Pulmonary artery endothelial cell (primary cell): ENCODE measurements around the gene NFKBIE. TPM values are rescaled to one million over a fixed set of nuclear protein-coding genes. Genes with fewer than 3 reads are reported as not detected.

Experiments
- DNase-seq: peaks from one replicate; pipeline ENCODE4 v3.0.0-alpha.2; 2011; ENCODE audit warnings: low read depth, low spot score
- total RNA-seq: library from RNA; depleted of rRNA; stranded (reverse); fragments of >200 nt; gene quantifications from 2 replicates; pipeline ENCODE4 v1.2.3, GENCODE V29; 2014

Gene NFKBIE
- total RNA-seq, 1 donor from 2014 or later = 9.6 TPM

DNA sequence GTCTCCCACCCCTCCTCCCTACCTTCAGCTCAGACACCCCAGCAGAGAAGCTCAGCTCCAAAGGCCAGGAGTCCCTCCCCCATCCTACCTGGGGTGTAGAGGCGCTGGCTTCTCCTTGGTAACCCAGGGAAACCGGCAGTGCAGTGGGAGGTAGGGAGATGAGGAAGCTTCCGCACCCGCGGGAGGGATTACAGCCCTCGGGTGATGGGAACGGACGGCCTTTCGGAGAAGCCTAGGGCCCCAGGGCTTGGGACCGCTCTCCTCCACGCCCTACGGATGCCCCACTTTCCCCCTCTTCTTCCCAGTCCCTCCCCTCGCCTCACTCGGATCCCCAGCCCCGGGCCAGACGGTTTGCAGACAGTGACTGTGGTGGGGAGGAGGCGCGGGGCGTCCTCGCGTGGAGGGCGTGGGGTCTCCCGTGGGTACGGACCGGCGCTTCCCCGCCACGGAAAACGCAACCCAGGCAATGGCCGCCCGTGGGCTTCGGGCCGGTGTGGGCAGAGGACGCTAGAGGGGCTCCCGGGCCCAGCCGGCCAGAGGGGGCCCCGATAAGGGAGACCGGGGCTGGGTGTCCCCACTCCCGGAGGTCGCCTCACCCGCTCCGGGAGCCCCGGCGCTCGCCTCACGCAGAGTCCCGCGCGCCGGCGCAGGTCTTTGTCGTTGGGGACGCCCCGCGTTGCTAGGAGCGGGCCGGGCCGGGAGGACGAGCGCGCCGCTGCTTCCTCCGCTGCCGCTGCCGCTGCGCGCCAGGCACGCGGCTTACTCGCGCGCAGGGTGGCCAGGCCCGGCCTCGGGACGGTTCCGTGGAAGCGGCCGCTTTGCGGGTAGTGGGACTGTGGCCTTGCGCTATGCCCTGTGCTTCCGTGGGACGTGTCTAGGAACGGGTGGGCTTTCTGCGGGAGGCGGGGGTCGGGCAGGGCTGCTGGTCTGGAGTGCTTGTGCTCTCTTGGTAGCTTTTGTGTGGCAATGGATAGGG is 32.0 kb upstream of the NFKBIE start:
- no peak for DNase-seq

DNA sequence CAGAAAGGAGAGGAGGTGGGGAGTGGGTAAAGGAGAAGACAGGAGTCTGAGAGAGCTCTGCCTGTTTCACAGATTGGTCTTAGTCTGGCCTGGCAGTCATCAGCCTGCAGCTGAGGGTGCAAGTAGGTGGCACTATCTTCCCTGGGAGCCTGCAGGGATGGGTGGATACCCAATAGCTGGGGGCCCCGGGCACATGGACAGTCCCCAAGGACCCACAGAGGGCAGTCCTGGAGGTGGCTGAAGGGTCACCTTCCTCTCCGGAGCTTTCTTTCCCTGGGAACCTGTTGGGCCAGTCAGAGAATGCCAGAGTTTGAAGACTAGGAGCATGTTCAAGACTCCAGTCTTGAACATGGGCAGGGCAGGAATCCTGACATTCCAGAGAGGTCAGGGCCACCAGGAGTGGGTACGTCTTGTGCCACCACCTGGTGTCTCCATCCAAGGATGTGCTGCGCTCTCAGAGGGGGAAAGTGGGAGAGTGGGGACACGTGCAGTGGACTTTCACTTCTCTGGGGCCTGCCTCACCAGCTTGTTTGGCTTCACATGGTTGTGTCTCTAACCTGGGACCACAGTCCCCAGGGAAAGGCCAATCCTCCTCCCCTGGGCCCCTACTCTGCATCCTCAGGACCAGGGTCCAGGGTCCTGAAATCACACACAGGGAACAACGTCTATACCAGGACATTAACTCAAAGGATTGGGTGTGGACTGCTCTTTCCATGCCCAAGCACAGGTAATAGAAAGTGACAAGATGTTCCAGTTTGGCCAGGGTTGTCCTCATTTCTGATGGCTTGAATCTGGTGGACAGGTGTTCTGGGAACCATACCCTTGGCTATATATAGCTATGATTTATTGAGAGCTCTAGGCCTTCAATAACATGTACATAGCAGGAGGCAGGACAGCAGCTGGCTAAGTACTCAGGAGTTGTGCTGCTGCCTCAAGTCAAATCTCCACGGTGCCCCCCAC is 29.8 kb upstream of the NFKBIE start:
- DNase-seq = no peak

DNA sequence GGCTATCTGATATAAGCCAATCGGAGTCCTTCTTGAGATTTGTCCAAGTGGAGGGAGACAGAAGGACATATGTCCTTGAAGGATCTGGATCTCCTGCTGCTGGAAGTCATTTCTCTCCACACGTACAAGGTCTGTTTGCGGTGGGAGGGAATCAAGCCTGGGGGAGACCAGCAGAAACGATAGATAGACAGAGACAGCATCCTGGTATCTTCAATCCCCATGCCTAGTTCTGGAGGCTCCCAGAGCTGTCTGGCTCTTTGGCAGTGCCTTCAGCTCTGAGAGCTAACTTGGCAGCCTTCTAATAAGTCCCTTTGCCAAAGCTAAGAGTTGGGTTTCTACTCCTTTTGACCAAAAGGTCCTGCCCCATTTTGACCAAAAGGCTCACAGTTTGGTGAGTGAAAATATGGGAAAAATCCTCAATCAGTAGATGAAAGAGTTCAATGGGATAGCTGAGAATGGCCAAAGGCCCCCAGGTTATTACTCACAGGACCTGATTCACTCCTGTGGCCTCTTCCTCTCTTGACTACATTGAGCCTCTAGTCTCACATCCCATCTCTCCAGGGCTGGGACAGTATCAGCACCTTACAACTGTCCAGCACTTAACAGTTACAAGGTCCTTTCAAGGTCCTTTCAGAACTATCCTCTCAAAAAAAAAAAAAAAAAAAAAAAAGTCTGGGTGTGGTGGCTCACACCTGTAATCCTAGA is 27.5 kb upstream of the NFKBIE start:
- DNase-seq = no peak

DNA sequence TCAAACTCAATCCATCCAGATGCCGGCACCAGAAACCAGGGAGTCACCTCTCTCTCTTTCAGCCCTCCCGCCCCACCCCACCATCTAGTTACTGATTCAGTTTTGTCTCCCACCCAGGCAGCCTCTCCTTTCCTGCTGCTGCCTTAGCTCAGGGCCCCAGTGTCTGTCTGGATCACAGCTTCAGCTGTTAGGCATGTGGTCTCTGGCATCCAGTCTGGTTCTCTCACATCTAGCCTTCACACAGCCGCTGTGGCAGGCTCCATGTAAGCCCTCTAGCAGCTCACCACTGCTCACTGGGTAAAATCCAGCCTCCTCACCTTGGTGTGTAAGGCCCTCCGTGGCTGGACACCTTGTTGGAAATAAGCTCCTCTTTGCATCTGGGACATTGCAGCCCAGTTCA is 26.5 kb upstream of the NFKBIE start:
- DNase-seq = no peak

DNA sequence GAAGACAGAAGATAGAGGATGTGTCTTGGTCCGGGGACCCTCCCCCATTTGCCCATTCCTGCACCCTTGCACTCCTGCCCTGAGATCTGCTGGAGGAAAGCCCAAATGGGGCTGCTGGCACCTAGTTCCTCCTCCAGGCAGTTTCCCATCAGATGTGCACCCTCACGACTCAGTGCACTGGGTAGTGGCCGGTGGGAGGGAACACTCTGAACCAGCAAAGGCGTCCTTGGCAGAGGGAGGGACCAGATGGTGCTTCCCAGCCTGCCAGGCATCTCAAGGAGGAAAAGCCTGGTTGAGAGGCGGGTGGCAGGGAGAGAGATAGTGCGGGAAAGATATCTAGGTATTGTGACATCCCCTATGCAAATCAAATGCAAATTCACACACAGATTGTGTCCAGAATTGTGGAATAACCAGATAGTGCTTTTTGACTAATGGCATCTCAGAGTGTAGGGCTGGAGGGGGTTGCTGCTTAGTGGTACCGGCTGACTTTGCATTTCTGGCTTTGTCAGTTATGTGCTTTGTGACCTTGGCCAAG is 24.4 kb upstream of the NFKBIE start:
- no peak for DNase-seq

DNA sequence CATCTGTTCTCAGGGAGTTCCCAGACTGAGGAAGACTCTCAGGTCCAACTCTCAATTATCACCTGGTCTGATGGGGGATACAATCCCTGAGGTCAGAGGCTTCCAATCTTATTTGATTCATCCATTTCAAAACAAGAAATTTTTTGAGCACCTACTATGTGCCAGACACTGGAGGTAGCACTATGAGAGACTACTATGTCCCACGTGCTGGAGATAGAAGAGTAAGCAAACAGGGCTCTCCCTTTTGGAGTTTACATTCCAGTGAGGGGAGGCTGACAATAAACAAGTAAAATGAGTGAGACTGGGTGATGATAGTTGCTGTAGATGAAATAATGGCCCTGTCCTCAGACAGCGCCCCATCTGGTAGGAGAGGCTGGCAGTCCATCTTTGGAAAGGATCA is 21.4 kb upstream of the NFKBIE start:
- no peak for DNase-seq

DNA sequence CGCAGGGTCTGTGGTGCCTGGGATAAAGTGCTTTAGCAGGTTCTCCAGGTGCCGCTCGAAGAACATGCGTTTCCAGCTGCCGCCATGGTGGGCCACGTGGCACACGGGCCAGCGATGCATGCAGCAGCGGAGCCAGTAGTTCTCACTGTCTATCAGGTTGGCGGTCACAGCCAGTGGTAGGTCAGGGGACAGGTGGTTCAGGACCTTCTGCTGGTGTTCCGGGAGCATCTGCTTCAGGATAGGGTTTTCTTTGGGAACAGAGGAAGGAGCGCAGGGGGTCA is 20.9 kb upstream of the NFKBIE start:
- no peak for DNase-seq

DNA sequence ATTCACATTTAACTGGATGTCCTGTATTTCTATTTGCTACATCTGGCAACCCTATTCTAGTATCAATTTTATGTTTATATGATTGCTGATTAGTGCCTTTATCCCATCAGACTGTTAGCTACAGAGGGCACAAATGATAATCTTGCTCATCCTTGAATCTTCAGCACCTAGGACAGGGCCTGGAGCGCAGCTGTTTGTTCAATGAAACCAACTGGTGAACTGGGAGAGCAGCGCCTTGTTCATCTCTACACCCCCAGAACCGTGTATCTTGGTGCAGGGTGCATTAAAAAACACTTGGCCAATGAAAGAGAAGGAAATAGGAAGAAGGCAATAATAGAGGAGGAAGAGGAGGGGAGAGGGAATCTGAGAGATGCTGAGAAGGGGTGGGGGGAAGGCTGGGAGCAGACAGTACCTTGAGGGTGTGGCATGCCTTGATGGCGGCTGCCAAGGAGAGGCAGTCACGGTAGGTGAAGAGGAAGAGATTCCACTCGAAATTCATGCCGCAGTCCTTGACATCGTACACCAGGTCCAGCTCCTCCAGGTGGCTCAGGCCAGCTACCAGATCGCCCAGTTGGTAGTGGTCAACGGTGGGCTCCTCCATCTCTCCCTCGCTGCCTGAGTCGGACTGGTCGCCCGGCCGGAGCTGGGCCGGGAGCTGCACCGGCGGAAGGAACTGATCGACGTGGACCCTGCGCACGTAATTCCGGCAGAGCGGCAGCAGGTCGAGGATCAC is 20.4 kb upstream of the NFKBIE start:
- DNase-seq = no peak

DNA sequence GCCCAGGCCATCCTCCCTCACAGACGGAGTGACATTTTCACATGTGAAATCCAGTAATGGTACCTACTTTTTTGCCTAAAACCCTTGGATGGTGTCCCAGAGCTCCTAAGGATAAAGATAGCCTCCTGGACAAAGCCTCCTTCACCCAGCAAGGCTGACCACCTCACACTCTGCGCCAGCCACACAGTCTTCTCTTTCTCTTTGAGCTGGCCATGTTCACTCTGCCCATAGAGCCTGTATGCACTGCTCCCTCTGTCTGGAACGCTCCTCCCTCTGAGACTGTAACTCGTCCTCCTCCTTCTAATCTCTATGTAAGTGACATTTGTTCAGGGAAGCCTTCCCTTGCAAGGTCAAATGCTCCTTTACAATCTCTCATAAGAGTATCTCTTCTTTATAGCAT is 19.5 kb upstream of the NFKBIE start:
- no peak for DNase-seq

DNA sequence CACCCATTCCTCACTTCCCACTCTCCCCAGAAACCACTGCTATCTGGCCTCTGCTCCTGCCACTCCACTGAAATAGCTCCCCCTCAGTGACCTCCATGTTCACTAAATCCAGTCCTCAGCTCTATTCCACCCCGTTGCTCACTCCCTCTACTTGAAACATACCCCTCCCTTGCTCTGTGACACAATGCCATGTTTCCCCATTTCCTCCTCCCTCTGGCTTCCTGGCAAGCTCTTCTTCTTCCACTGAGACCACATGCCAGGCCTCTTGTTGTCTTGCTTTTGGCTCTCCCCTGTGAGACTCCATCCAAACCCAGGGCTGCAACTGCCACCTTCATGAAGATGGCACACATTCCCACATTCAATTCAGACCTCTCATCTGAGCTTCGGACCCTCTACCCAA is 18.8 kb upstream of the NFKBIE start:
- no peak for DNase-seq

DNA sequence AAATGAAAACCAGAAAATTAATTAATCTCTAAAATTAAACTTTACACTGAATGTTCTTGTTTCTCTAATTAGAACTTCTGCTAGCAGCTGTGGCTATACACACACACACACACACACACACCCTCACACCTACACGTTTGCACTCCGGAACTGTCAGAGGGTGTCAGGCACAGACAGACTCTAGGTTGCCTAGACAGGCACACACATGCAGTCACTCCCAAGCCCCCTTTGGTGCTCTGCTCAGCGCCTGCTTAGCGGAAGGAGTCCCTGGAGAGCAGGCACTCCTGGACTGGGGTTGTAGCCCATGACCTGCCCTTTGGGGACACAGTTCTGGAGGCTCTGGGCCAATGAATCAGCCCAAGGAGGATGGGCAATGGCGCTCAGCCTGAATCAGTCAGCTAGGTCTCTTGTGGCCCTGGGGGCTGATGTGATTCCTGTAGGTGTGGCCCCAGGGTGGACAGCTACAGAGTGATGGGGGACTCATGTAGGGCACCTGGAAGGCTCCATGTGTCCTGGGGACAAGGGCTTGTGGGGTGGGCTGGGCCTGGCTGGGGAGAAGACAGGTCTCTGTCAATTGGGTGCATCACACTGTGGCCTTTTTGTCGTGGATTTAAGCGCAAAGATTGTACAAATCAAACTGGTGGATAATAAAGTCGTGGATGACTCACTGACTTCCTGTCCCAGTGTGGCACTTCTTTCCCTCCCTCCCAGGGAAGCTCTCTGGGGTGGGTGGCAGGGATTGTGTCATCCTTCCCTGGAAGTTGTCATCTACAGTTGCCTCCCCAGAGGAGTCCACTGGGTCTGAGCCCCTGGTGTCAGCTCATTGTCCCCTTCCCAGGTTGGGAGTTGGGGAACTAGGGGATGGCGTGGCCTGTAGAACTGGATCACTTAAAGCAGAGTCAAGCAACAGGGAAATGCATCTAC is 13.7 kb upstream of the NFKBIE start:
- no peak for DNase-seq

DNA sequence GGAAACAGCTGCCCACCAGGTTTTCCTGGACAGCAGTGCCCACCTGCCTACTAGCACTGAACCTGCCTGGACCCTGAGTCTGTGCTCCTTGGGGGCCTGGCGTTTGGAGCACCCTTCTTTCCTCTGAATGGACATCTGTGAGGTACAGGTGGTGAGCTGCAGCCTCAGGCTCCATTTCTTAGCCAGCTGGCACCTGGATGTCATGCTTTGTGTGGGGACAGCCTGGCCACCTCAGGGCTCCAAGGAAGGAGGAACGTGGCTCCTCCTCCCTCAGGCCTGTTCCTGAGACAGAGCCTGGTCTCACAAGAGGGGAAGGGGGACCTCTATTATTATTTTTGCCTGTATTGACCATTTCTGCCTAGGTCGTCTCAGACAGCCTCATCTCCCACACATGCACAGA is 13.0 kb upstream of the NFKBIE start:
- DNase-seq = no peak

DNA sequence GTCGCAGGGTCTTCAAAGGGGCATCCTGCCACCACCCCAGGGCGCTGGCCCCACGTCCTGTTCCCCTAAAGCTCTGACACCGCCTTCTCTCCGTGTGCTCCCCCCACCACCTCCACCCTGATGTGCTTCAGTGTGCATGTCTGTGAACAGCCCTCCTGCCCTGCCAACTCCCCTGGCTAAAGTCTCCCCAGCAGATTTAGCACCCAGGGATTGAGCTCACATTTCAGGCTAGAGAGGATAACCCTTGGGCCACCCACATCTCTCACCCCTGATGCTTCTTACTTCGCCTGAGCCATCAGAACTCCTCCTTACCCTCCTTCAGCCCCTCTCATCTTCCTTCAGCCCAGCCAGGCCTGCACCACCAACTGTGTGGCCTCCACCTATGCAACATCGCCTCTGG is 12.4 kb upstream of the NFKBIE start:
- DNase-seq = no peak

DNA sequence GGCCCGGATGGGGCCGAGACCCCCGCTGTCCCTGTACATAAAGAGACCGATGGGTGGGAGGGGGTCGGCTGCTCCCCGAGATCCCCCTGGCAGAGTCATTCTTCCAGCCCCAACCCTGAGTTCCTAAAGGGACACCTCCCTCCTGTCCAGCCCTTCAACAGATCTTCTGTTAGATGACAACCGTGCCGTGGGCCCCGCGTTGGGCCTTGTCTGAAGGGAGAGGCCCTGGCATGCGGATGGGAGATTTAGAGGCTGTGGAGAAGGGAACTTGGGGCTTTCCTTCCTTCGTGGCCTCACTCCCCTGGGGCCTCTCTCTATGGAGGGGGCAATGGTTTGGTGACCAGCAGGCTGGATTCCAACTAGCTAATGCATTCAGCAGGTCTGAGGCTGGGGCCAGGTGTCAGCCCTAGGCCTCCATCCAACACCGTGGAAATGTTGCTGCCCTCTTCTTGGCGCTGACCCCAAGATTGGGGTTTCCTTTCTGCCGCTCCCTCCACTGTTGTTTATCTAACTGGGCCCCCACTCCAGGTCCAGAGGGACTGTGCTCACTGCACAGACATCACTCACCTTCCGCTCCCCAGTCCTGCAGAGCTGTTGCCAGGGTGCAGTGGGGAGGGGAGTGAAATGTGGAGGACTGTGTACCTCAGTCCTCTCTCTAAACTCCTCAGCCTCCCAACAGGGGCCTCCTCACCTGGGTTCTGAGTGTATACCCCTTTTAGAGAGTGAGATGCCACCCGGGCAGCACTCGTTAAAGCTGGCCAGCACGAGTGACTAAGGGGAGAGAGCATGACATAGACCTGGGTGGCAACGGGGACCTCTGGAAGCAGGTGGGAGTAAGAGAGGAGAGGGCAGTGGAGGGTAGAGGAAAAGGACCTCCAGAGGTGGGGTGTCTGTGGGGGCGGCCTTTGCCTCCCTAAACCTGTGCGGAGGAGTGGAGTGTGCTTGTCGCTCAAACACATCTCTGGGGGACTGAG is 11.6 kb upstream of the NFKBIE start:
- no peak for DNase-seq

DNA sequence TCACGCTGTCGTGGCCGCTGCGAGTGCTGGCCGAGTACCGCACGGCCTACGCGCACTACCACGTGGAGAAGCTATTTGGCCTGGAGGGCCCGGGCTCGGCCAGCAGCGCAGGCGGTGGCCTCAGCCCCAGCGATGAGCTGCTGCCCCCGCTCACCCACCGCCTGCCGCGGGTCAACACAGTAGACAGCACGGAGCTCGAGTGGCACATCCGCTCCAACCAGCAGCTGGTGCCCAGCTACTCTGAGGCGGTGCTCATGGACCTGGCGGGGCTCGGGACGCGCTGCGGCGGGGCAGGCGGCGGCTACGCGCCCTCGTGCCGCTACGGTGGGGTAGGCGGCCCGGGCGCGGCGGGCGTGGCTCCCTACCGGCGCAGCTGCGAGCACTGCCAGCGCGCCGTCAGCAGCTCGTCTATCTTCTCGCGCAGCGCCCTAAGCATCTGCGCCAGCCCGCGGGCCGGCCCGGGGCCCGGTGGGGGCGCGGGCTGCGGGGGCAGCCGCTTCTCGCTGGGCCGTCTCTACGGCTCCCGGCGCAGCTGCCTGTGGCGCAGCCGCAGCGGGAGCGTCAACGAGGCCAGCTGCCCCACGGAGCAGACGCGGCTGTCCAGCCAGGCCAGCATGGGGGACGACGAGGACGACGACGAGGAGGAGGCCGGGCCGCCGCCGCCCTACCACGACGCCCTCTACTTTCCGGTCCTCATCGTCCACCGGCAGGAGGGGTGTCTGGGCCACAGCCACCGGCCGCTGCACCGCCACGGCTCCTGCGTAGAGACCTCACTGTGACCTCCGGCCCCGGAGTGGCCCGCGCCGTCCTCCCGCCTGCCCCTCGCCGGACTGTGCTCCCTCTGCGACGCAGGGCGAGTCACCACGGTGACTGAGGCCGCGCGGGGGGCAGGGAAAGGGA is 10.6 kb upstream of the NFKBIE start:
- no peak for DNase-seq

DNA sequence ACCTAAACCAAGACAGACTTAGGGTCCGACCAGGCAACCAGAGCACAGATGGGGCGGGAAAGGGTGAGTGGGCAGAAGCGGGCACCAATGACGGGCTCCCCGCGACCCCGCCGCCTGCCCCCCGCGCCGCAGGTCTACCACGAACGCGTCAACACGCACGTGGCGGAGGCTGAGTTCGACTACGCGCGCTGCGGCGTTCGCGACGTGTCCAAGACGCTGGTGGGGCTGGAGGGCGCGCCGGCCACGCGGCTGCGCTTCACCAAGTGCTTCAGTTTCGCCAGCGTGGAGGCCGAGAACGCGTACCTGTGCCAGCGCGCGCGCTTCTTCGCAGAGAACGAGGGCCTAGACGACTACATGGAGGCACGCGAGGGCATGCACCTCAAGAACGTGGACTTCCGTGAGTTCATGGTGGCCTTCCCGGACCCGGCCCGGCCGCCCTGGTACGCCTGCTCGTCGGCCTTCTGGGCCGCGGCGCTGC is 10.0 kb upstream of the NFKBIE start:
- no peak for DNase-seq

DNA sequence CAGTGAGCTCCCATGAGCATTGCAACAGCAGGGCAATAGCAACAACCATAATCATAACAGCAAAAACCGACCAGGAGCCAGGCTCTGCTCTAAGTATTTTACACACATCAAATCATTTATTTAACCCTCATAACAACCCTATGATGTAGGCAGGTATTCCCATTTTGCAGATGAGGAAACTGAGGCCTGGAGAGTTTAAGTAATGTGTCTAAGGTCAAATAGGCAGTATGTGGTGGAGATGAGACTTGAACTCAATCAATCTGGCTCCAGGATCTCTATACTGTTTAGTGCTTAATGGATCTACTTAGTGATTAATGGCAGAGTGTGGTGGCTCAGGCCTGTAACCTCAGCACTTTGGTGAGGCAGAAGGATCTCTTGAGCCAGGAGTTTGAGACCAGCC is 8.3 kb upstream of the NFKBIE start:
- DNase-seq = no peak
